CD4-positive, alpha-beta memory T cell (primary cell): ENCODE data around the gene STKLD1. TPM values are rescaled to one million over a fixed set of nuclear protein-coding genes. Genes with fewer than 3 reads are reported as not detected.

Source experiments
- CTCF ChIA-PET: fragments of 350-600 bp; sonication (Branson Sonifier 250); formaldehyde crosslinking; loops from one replicate; lab custom pipeline; 2021; ENCODE audit warnings: inconsistent platforms; ENCODE audit not compliant: partially characterized antibody; lab: Charles Lee
- POLR2A ChIA-PET: fragments of 350-600 bp; sonication (Branson Sonifier 250); formaldehyde crosslinking; loops from one replicate; lab custom pipeline; 2021; ENCODE audit not compliant: partially characterized antibody; lab: Charles Lee
- DNase-seq, 5 donors: peaks; one replicate each; pipeline versions ENCODE4 v3.0.0 to v3.0.0-alpha.2; 2020 to 2022; ENCODE audit warnings: mixed read lengths in 1 of 5
- H3K27ac ChIP-seq: one replicate; pipeline ENCODE4 v1.7.0; 2013; ENCODE audit warnings: low read depth, low read length
- H3K27me3 ChIP-seq: 2 replicates; pipeline ENCODE4 v1.7.0; 2013; ENCODE audit warnings: mild to moderate bottlenecking, low read length, moderate library complexity; ENCODE audit not compliant: insufficient read depth
- H3K36me3 ChIP-seq: 2 replicates; pipeline ENCODE4 v1.7.0; 2013; ENCODE audit warnings: mild to moderate bottlenecking, low read length, moderate library complexity; ENCODE audit not compliant: insufficient read depth
- H3K4me1 ChIP-seq: 2 replicates; pipeline ENCODE4 v1.7.0; 2013; ENCODE audit warnings: mild to moderate bottlenecking, low read length, moderate library complexity; ENCODE audit not compliant: insufficient read depth
- H3K4me3 ChIP-seq, 2 donors: one replicate each; pipeline ENCODE4 v1.7.0; 2013; ENCODE audit warnings: low read length in 2 of 2, mild to moderate bottlenecking in 1 of 2
- H3K9me3 ChIP-seq, 2 donors: one replicate each; pipeline ENCODE4 v1.7.0; 2013; ENCODE audit warnings: low read length in 2 of 2, control low read depth in 1 of 2; ENCODE audit not compliant: control insufficient read depth in 1 of 2
- H3K27ac Mint-ChIP-seq, 7 donors: one replicate each; pipeline ENCODE4 v1.8.0; 2020 to 2021; ENCODE audit warnings: mixed read lengths in 7 of 7, mild to moderate bottlenecking in 6 of 7, inconsistent platforms in 3 of 7, moderate library complexity in 3 of 7
- H3K27me3 Mint-ChIP-seq, 2 donors: one replicate each; pipeline ENCODE4 v1.8.0; 2020 to 2021; ENCODE audit warnings: mixed read lengths in 2 of 2
- H3K36me3 Mint-ChIP-seq, 2 donors: one replicate each; pipeline ENCODE4 v1.8.0; 2020 to 2021; ENCODE audit warnings: mixed read lengths in 2 of 2, inconsistent platforms in 1 of 2, mild to moderate bottlenecking in 1 of 2
- H3K4me1 Mint-ChIP-seq, 4 donors: one replicate each; pipeline ENCODE4 v1.8.0; 2020 to 2021; ENCODE audit warnings: mixed read lengths in 4 of 4, mild to moderate bottlenecking in 1 of 4
- H3K4me3 Mint-ChIP-seq, 8 donors: one replicate each; pipeline ENCODE4 v1.8.0; 2020 to 2021; ENCODE audit warnings: mixed read lengths in 8 of 8, mild to moderate bottlenecking in 7 of 8, moderate library complexity in 6 of 8, inconsistent platforms in 3 of 8
- H3K9me3 Mint-ChIP-seq, 8 donors: one replicate each; pipeline ENCODE4 v1.8.0; 2020 to 2021; ENCODE audit warnings: mixed read lengths in 8 of 8, mild to moderate bottlenecking in 5 of 8, inconsistent platforms in 3 of 8, moderate library complexity in 1 of 8
- intact Hi-C: fragments of 100-400 bp; cut with micrococcal nuclease; formaldehyde crosslinking; loops from one replicate; pipeline ENCODE4 v1.15.1; 2023
- polyA plus RNA-seq, 2 donors: library from polyadenylated mRNA; unstranded; fragments of 300-500 nt; fragmentation: Illumina TruSeq; gene quantifications; one replicate each; pipeline ENCODE4 v1.2.3, GENCODE V29; 2021
- total RNA-seq, 2 experiments: library from RNA; stranded (reverse); gene quantifications; one replicate each; pipeline ENCODE4 v1.2.3, GENCODE V29; 2021

Gene STKLD1
- total and polyA plus RNA-seq, 4 experiments from 2014 or later = 1.4 to 2.1 (median 1.5) TPM; not detected in 1

GRCh38 chr9:133406480-133407307, 30.5 kb downstream of the STKLD1 start:
- no peak overlapping the region for H3K4me3 Mint-ChIP-seq
- H3K27me3 Mint-ChIP-seq = no peaks in the 10 kb centered on the region
- POLR2A ChIA-PET = interaction anchor here (0.6 to 1.5 kb wide), 2 partner anchors 11 to 331 kb away, joined by 3 read pairs; partner anchors contain the start of gene SARDH
- peaks cover 7 to 11% (median 8%) of the 10 kb centered on the region in 4 donors for H3K4me1 Mint-ChIP-seq
- Histone ChIP-seq H3K27me3 (no peaks in the 10 kb centered on the region), H3K4me3 (no peak overlapping the region), H3K4me1 (peaks cover 5% of the 10 kb centered on the region), H3K36me3 (peaks cover 50% of the 10 kb centered on the region), H3K9me3 (no peaks in the 10 kb centered on the region), H3K27ac (peak overlapping the region; percentile 18)
- intact Hi-C loops = loop anchor here (1.0 kb wide), 1 partner anchor 80 kb away; no protein-coding TSS in a partner anchor
- no peaks in the 10 kb centered on the region for H3K9me3 Mint-ChIP-seq
- peak overlapping the region; percentile 28 to 94 (median 83) for H3K27ac Mint-ChIP-seq
- DNase-seq = peak; percentile 75 to 82 (median 76)
- CTCF ChIA-PET = interaction anchor here (0.7 to 4.0 kb wide), 4 partner anchors 24 to 79 kb away, joined by 4 to 20 read pairs (median 7); no protein-coding TSS in a partner anchor
- H3K36me3 Mint-ChIP-seq = peaks cover 46 to 60% of the 10 kb centered on the region in 2 donors

DNA sequence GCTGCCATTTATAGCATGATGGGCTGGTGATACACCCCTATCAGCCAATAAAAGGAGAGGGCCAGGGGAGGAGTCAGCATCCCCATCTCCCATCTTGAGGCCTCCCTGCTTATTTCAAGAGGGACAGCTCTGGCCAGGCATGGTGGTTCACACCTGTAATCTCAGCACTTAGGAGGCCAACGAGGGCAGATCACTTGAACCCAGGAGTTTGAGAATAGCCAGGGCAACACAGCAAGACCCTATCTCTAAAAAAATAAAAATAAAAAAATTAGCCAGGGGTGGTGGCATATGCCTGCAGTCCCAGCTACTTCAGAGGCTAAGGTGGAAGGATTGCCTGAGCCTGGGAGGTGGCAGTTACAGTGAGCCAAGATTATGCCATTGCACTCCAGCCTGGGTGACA, 31.9 kb downstream of the STKLD1 start:
- H3K9me3 Mint-ChIP-seq = no peaks in the 10 kb centered on the region
- intact Hi-C loops = no loop called here

GRCh38 chr9:133415170-133415569, 39.0 kb downstream of the STKLD1 start:
- DNase-seq = no peak
- no peaks in the 10 kb centered on the region for H3K9me3 ChIP-seq
- ChIA-PET CTCF (interaction anchor here (1.6 kb wide), 1 partner anchor 12 kb away, joined by 5 read pairs; no protein-coding TSS in a partner anchor), POLR2A (interaction anchor here (0.8 to 2.1 kb wide), 4 partner anchors 11 to 64 kb away, joined by 3 to 10 read pairs (median 4); partner anchors contain the start of gene STKLD1)
- peaks cover 0 to 2% (median 0%) of the 10 kb centered on the region in 8 donors for H3K9me3 Mint-ChIP-seq
- H3K4me3 ChIP-seq = no peak overlapping the region
- H3K4me3 Mint-ChIP-seq = peak overlapping the region in 4 of 8 donors; percentile 11 to 88 (median 43)
- H3K4me1 Mint-ChIP-seq = peaks cover 19 to 63% (median 46%) of the 10 kb centered on the region in 4 donors
- no peaks in the 10 kb centered on the region for H3K27me3 ChIP-seq
- peaks cover 24% of the 10 kb centered on the region for H3K4me1 ChIP-seq
- H3K27me3 Mint-ChIP-seq = no peaks in the 10 kb centered on the region
- H3K36me3 Mint-ChIP-seq = peaks cover 38 to 58% of the 10 kb centered on the region in 2 donors
- intact Hi-C loops = no loop called here
- H3K27ac ChIP-seq = no peak overlapping the region
- peak overlapping the region in 3 of 7 donors; percentile 61 to 88 (median 68) for H3K27ac Mint-ChIP-seq
- peaks cover 37% of the 10 kb centered on the region for H3K36me3 ChIP-seq

More for the DNA sequence above, 31.9 kb downstream of the STKLD1 start:
- Histone ChIP-seq H3K36me3 (peaks cover 60% of the 10 kb centered on the region), H3K4me3 (no peak overlapping the region), H3K4me1 (peaks cover 5% of the 10 kb centered on the region), H3K27me3 (no peaks in the 10 kb centered on the region), H3K27ac (no peak overlapping the region), H3K9me3 (no peaks in the 10 kb centered on the region)
- peak in 1 of 5 donors; percentile 6 for DNase-seq
- H3K27ac Mint-ChIP-seq = peak overlapping the region in 1 of 7 donors; percentile 28
- no peaks in the 10 kb centered on the region for H3K27me3 Mint-ChIP-seq
- no peak overlapping the region for H3K4me3 Mint-ChIP-seq
- ChIA-PET CTCF (interaction anchor here (0.9 kb wide), 1 partner anchor 79 kb away, joined by 3 read pairs; no protein-coding TSS in a partner anchor), POLR2A (no interaction called here)
- H3K36me3 Mint-ChIP-seq = peaks cover 53 to 71% of the 10 kb centered on the region in 2 donors
- H3K4me1 Mint-ChIP-seq = peaks cover 7 to 11% (median 8%) of the 10 kb centered on the region in 4 donors

GRCh38 chr9:133417541-133418461, 41.6 kb downstream of the STKLD1 start, which contains the start of gene REXO4:
REXO4 (minus strand) TSS chr9:133418010; CDS start chr9:133417844, 166 bp downstream.
- Histone ChIP-seq H3K27me3 (no peaks in the 10 kb centered on the region), H3K4me3 (peak within 1 kb of the TSS; percentile 80 to 93), H3K4me1 (peaks cover 24% of the 10 kb centered on the region), H3K9me3 (no peaks in the 10 kb centered on the region), H3K27ac (peak within 1 kb of the TSS; percentile 76), H3K36me3 (peaks cover 16% of the 10 kb centered on the region)
- Mint-ChIP-seq H3K4me1 (peaks cover 28 to 76% (median 53%) of the 10 kb centered on the region in 4 donors), H3K4me3 (peak within 1 kb of the TSS; percentile 88 to 93 (median 92)), H3K27ac (peak within 1 kb of the TSS; percentile 86 to 95 (median 92)), H3K9me3 (peaks cover 0 to 2% (median 0%) of the 10 kb centered on the region in 8 donors), H3K27me3 (no peaks in the 10 kb centered on the region), H3K36me3 (peaks cover 21 to 36% of the 10 kb centered on the region in 2 donors)
- intact Hi-C loops = loop anchor here (1.0 to 2.0 kb wide), 4 partner anchors 42 to 82 kb away; partner anchors contain the start of genes CACFD1, SLC2A6, STKLD1 and SURF4
- POLR2A ChIA-PET = interaction anchor here (0.6 to 3.1 kb wide), 7 partner anchors 12 to 62 kb away, joined by 3 to 12 read pairs (median 5); partner anchors contain the start of genes CACFD1, SLC2A6, STKLD1 and SURF1
- DNase-seq = peak; percentile 83 to 87 (median 84)
- CTCF ChIA-PET = interaction anchor here (1.5 kb wide), 1 partner anchor 74 kb away, joined by 4 read pairs; no protein-coding TSS in a partner anchor

- Mint-ChIP-seq H3K9me3 (peaks cover 0 to 2% (median 0%) of the 10 kb centered on the region in 8 donors), H3K4me1 (peaks cover 28 to 69% (median 49%) of the 10 kb centered on the region in 4 donors), H3K27ac (peak overlapping the region in 6 of 7 donors; percentile 44 to 95 (median 88)), H3K36me3 (peaks cover 10 to 25% of the 10 kb centered on the region in 2 donors), H3K4me3 (peak overlapping the region; percentile 88 to 93 (median 92)), H3K27me3 (no peaks in the 10 kb centered on the region)
- Histone ChIP-seq H3K27ac (no peak overlapping the region), H3K4me1 (peaks cover 24% of the 10 kb centered on the region), H3K9me3 (no peaks in the 10 kb centered on the region), H3K36me3 (peaks cover 9% of the 10 kb centered on the region), H3K27me3 (no peaks in the 10 kb centered on the region), H3K4me3 (no peak overlapping the region)
- ChIA-PET CTCF (no interaction called here), POLR2A (interaction anchor here (0.6 to 1.3 kb wide), 3 partner anchors 48 to 767 kb away, joined by 3 to 4 read pairs (median 4); no protein-coding TSS in a partner anchor)
- DNase-seq = no peak
- intact Hi-C loops = loop anchor here (2.0 kb wide), 1 partner anchor 60 kb away; the partner anchor contains the start of gene SLC2A6
Measured at GRCh38 chr9:133419005-133419404, 42.8 kb downstream of the STKLD1 start.

DNA sequence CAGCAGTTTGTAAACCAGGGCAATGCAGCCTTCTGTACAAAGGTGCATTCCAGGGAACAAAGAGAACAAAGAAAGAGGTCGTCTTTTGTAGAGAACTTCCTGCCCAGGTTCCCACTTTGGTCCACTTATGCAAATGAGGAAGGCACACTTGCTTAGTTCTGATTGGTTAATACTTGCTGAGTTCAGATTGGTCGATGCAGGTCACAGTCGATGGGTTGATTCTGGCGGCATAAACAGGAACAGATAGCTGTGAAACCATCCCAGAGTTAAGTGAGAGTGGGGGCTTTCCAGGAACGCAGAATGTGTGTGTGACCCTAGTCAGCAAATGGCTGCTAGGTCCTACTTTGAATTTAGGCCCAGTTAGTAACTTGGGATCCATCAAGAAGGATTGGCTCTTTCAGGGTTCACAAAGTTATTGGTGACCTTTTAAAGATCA, 44.2 kb downstream of the STKLD1 start:
- Histone ChIP-seq H3K36me3 (no peaks in the 10 kb centered on the region), H3K27ac (no peak overlapping the region), H3K4me3 (no peak overlapping the region), H3K4me1 (peaks cover 19% of the 10 kb centered on the region), H3K9me3 (no peaks in the 10 kb centered on the region), H3K27me3 (no peaks in the 10 kb centered on the region)
- Mint-ChIP-seq H3K4me3 (peak overlapping the region in 2 of 8 donors; percentile 9 to 40), H3K9me3 (peaks cover 0 to 2% (median 0%) of the 10 kb centered on the region in 8 donors), H3K27ac (peak overlapping the region; percentile 20 to 86 (median 40)), H3K36me3 (peaks cover 0 to 12% of the 10 kb centered on the region in 2 donors), H3K27me3 (peaks cover under 1 to 2% of the 10 kb centered on the region in 2 donors), H3K4me1 (peaks cover 26 to 55% (median 39%) of the 10 kb centered on the region in 4 donors)
- CTCF ChIA-PET = no interaction called here
- intact Hi-C loops = no loop called here
- DNase-seq = peak in 2 of 5 donors; percentile 13 to 48
- POLR2A ChIA-PET = no interaction called here
